GM12873 (cell line): Measurements from ENCODE around the gene USP30.
A peak's percentile ranks its signal among the peaks of the same experiment; 100 is the strongest.

Experiments used
- TF ChIP-seq, protein P1 (sequence below): IDR thresholded peaks from 2 replicates; pipeline ENCODE4 v1.5.1; 2012; ENCODE audit warnings: low read depth, mild to moderate bottlenecking, moderate library complexity, low read length, control low read depth; ENCODE audit not compliant: insufficient read depth; ENCODE audit errors: missing control alignments

The USP30 gene

GRCh38 chr12:109126784-109127183 lies 74.4 kb downstream of the USP30 start:
- TF ChIP-seq, protein P1, sequence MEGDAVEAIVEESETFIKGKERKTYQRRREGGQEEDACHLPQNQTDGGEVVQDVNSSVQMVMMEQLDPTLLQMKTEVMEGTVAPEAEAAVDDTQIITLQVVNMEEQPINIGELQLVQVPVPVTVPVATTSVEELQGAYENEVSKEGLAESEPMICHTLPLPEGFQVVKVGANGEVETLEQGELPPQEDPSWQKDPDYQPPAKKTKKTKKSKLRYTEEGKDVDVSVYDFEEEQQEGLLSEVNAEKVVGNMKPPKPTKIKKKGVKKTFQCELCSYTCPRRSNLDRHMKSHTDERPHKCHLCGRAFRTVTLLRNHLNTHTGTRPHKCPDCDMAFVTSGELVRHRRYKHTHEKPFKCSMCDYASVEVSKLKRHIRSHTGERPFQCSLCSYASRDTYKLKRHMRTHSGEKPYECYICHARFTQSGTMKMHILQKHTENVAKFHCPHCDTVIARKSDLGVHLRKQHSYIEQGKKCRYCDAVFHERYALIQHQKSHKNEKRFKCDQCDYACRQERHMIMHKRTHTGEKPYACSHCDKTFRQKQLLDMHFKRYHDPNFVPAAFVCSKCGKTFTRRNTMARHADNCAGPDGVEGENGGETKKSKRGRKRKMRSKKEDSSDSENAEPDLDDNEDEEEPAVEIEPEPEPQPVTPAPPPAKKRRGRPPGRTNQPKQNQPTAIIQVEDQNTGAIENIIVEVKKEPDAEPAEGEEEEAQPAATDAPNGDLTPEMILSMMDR = no peak

GRCh38 chr12:109127533-109128242 lies 75.3 kb downstream of the USP30 start:
- TF ChIP-seq, protein P1 = no peak

GRCh38 chr12:109130297-109131153 lies 78.1 kb downstream of the USP30 start:
- TF ChIP-seq, protein P1 = no peak

GRCh38 chr12:109131154-109132050 lies 79.0 kb downstream of the USP30 start:
- TF ChIP-seq, protein P1 = no peak

DNA sequence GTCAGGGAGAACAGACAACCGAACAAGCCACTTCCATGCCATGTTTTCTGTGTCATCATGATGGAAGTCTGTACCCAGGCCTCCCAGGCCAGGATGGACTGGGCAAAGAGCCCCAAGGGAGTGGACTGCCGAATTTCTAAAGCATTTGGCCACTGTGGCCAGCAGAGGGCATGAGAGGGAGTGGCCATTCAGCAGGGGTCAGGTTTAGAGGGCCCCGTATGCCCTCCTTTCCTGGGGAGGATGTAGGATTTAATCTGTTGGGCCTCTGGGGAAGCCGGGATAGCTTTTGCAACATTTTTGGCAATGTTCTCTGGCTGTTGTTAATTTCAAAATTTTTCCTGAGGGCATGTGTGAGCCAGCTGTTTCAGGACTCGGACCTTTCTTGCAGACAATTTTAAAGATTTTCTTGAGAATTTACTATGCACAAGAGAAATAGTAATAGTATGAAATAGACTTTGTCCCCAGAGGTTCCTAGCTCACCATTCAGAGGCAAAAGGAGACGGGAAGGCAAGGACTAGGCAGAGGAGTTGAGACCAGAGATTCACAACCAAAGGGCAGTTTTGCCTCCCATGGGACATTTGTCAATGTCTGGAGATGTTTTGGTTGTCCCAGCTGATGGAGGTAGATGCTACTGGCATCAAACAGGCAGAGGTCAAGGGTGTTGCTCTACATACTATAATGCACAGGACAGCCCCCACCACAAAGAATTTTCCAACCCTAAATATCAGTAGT lies 82.0 kb downstream of the USP30 start:
- TF ChIP-seq, protein P1 = peak; percentile 51

- TF ChIP-seq, protein P1 = no peak
Measured at GRCh38 chr12:109137055-109137454, 84.7 kb downstream of the USP30 start.
